ENCODE results near the gene OSBPL6. TPM values are rescaled to one million over a fixed set of nuclear protein-coding genes. Genes with fewer than 3 reads are reported as not detected.

The OSBPL6 gene
- total RNA-seq, 1 experiment from 2014 or later = 4.6 TPM

- Histone ChIP-seq H4K5ac (ENCODE audit: insufficient read length, low read depth, low read length) (no peak overlapping the region), H2BK120ac (ENCODE audit: low read depth, low read length, poor library complexity, severe bottlenecking) (no peak overlapping the region), H4K91ac (ENCODE audit: insufficient read length, low read depth, low read length) (no peak overlapping the region), H2AK5ac (ENCODE audit: insufficient read length, low read length) (no peak overlapping the region), H3K79me2 (ENCODE audit: insufficient read depth, low read length) (no peaks in the 10 kb centered on the region), H4K8ac (replicated peaks; ENCODE audit: insufficient read length, low read depth, low read length) (no peak overlapping the region), H2BK15ac (ENCODE audit: low read depth, low read length) (no peak overlapping the region), H3K23me2 (ENCODE audit: insufficient read length, low read depth, low read length, poor library complexity, severe bottlenecking) (no peaks in the 10 kb centered on the region), H2BK5ac (ENCODE audit: insufficient read length, low read length) (no peak overlapping the region), H2BK20ac (ENCODE audit: low read depth, low read length, poor library complexity, severe bottlenecking) (no peak overlapping the region), H4K20me1 (ENCODE audit: control insufficient read depth, insufficient read depth, insufficient read length) (no peaks in the 10 kb centered on the region), H3K56ac (ENCODE audit: insufficient read length, low read depth, low read length) (no peak overlapping the region), H3K79me1 (ENCODE audit: insufficient read depth, low read depth, low read length, poor library complexity, severe bottlenecking) (no peaks in the 10 kb centered on the region), H3K18ac (ENCODE audit: insufficient read length, low read depth, low read length) (no peak overlapping the region), H3T11ph (ENCODE audit: low read length) (no peak overlapping the region), H3K4ac (ENCODE audit: low read depth, low read length) (no peak overlapping the region), H3K27ac (ENCODE audit: insufficient read length, low read depth, low read length) (no peak overlapping the region), H3K4me2 (ENCODE audit: insufficient read depth, insufficient read length, low read length) (no peak overlapping the region), H3K9ac (ENCODE audit: extremely low read depth, insufficient read length, low read length) (no peak overlapping the region), H3K14ac (ENCODE audit: insufficient read depth, low read length) (no peak overlapping the region), H2AFZ (ENCODE audit: low read length) (no peak overlapping the region), H2BK12ac (ENCODE audit: insufficient read length, low read depth, low read length) (no peak overlapping the region), H3K4me1 (ENCODE audit: insufficient read depth, low read length) (no peaks in the 10 kb centered on the region), H3K23ac (ENCODE audit: insufficient read length, low read depth, low read length) (no peak overlapping the region), H3K27me3 (ENCODE audit: insufficient read depth, low read length) (no peaks in the 10 kb centered on the region), H3K9me3 (ENCODE audit: control insufficient read depth, low read depth, low read length) (no peaks in the 10 kb centered on the region)
- Mint-ChIP-seq H3K4me3 (no peak overlapping the region), H3K9me3 (no peaks in the 10 kb centered on the region), H3K27ac (no peak overlapping the region), H3K4me1 (peaks cover 2 to 5% of the 10 kb centered on the region in 2 experiments), H3K36me3 (ENCODE audit: insufficient read depth in 1 of 3, low read depth in 3 of 3) (no peaks in the 10 kb centered on the region), H3K27me3 (ENCODE audit: low read depth) (no peaks in the 10 kb centered on the region)
- TF ChIP-seq CTCF (conservative IDR thresholded peaks at IDR 0.05) = no peak
- WGBS (ENCODE audit: extremely low coverage, insufficient read length, low lambda C conversion rate) = no CpG with 5 or more reads among the region's 7 CpGs
- DNase-seq = no peak
Observed at GRCh38 chr2:178244777-178245176, 50.5 kb downstream of the OSBPL6 start.

All from H9 (cell line).